Rectal smooth muscle tissue (tissue), 1 donor: ENCODE measurements around the gene NIPA2.

Experiments
- H3K27ac ChIP-seq: one replicate; pipeline ENCODE4 v1.7.0; 2013; ENCODE audit warnings: low read depth, low read length, inconsistent platforms
- H3K27me3 ChIP-seq: one replicate; pipeline ENCODE4 v1.7.0; 2013; ENCODE audit warnings: low read length; ENCODE audit not compliant: control insufficient read depth, insufficient read depth
- H3K36me3 ChIP-seq: one replicate; pipeline ENCODE4 v1.7.0; 2013; ENCODE audit warnings: low read length; ENCODE audit not compliant: control insufficient read depth, insufficient read depth
- H3K4me1 ChIP-seq: one replicate; pipeline ENCODE4 v1.7.0; 2013; ENCODE audit warnings: low read length; ENCODE audit not compliant: control insufficient read depth, insufficient read depth
- H3K4me3 ChIP-seq: one replicate; pipeline ENCODE4 v1.7.0; 2013; ENCODE audit warnings: low read length
- H3K9ac ChIP-seq: one replicate; pipeline ENCODE4 v1.7.0; 2013; ENCODE audit warnings: low read length

The NIPA2 gene

GRCh38 chr15:22881739-22882440, 43.4 kb downstream of the NIPA2 start:
- H3K4me1 ChIP-seq: no peaks in the 10 kb centered on the region
- no peak overlapping the region for H3K9ac ChIP-seq
- H3K4me3 ChIP-seq: no peak overlapping the region
- H3K27me3 ChIP-seq: no peaks in the 10 kb centered on the region
- peaks cover 29% of the 10 kb centered on the region for H3K36me3 ChIP-seq
- H3K27ac ChIP-seq: no peak overlapping the region

GRCh38 chr15:22883196-22883595, 44.7 kb downstream of the NIPA2 start:
- Histone ChIP-seq H3K36me3 (peaks cover 21% of the 10 kb centered on the region), H3K4me1 (no peaks in the 10 kb centered on the region), H3K27me3 (no peaks in the 10 kb centered on the region), H3K27ac (no peak overlapping the region), H3K9ac (no peak overlapping the region), H3K4me3 (no peak overlapping the region)

GRCh38 chr15:22884344-22884743, 45.9 kb downstream of the NIPA2 start:
- Histone ChIP-seq H3K36me3 (peaks cover 16% of the 10 kb centered on the region), H3K4me3 (no peak overlapping the region), H3K27ac (no peak overlapping the region), H3K27me3 (no peaks in the 10 kb centered on the region), H3K9ac (no peak overlapping the region), H3K4me1 (no peaks in the 10 kb centered on the region)

GRCh38 chr15:22885120-22885519, 46.7 kb downstream of the NIPA2 start:
- Histone ChIP-seq H3K36me3 (peaks cover 16% of the 10 kb centered on the region), H3K9ac (no peak overlapping the region), H3K27ac (no peak overlapping the region), H3K27me3 (no peaks in the 10 kb centered on the region), H3K4me3 (no peak overlapping the region), H3K4me1 (no peaks in the 10 kb centered on the region)

- no peaks in the 10 kb centered on the region for H3K27me3 ChIP-seq
- H3K27ac ChIP-seq: no peak overlapping the region
- H3K36me3 ChIP-seq: peaks cover 16% of the 10 kb centered on the region
- no peak overlapping the region for H3K9ac ChIP-seq
- no peaks in the 10 kb centered on the region for H3K4me1 ChIP-seq
- no peak overlapping the region for H3K4me3 ChIP-seq
Observed at GRCh38 chr15:22887157-22887951, 48.9 kb downstream of the NIPA2 start.

- H3K4me1 ChIP-seq: no peaks in the 10 kb centered on the region
- no peak overlapping the region for H3K4me3 ChIP-seq
- H3K27ac ChIP-seq: no peak overlapping the region
- peaks cover 15% of the 10 kb centered on the region for H3K36me3 ChIP-seq
- no peak overlapping the region for H3K9ac ChIP-seq
- H3K27me3 ChIP-seq: no peaks in the 10 kb centered on the region
Observed at GRCh38 chr15:22888120-22888859, 49.8 kb downstream of the NIPA2 start.

GRCh38 chr15:22889146-22889818, 50.8 kb downstream of the NIPA2 start:
- peaks cover 20% of the 10 kb centered on the region for H3K36me3 ChIP-seq
- H3K27ac ChIP-seq: no peak overlapping the region

GRCh38 chr15:22890296-22890695, 51.8 kb downstream of the NIPA2 start:
- no peak overlapping the region for H3K27ac ChIP-seq
- H3K4me1 ChIP-seq: no peaks in the 10 kb centered on the region
- no peak overlapping the region for H3K9ac ChIP-seq
- H3K36me3 ChIP-seq: peaks cover 20% of the 10 kb centered on the region
- no peak overlapping the region for H3K4me3 ChIP-seq
- H3K27me3 ChIP-seq: no peaks in the 10 kb centered on the region

More at GRCh38 chr15:22889146-22889818, 50.8 kb downstream of the NIPA2 start:
- Histone ChIP-seq H3K9ac (no peak overlapping the region), H3K4me1 (no peaks in the 10 kb centered on the region), H3K27me3 (no peaks in the 10 kb centered on the region), H3K4me3 (no peak overlapping the region)

- no peaks in the 10 kb centered on the region for H3K4me1 ChIP-seq
- H3K27me3 ChIP-seq: no peaks in the 10 kb centered on the region
- no peak overlapping the region for H3K9ac ChIP-seq
- H3K4me3 ChIP-seq: no peak overlapping the region
- peaks cover 27% of the 10 kb centered on the region for H3K36me3 ChIP-seq
- H3K27ac ChIP-seq: no peak overlapping the region
Observed at GRCh38 chr15:22891426-22892210, 53.2 kb downstream of the NIPA2 start.

GRCh38 chr15:22892333-22892732, 53.9 kb downstream of the NIPA2 start:
- H3K9ac ChIP-seq: no peak overlapping the region
- no peaks in the 10 kb centered on the region for H3K27me3 ChIP-seq
- no peak overlapping the region for H3K4me3 ChIP-seq
- H3K27ac ChIP-seq: no peak overlapping the region
- no peaks in the 10 kb centered on the region for H3K4me1 ChIP-seq
- peaks cover 27% of the 10 kb centered on the region for H3K36me3 ChIP-seq

GRCh38 chr15:22893081-22893480, 54.6 kb downstream of the NIPA2 start:
- Histone ChIP-seq H3K36me3 (peaks cover 27% of the 10 kb centered on the region), H3K4me1 (no peaks in the 10 kb centered on the region), H3K4me3 (no peak overlapping the region), H3K27ac (no peak overlapping the region), H3K9ac (no peak overlapping the region), H3K27me3 (no peaks in the 10 kb centered on the region)
